HG03378 (cell line): Measurements from ENCODE around the gene PRPF19.

ENCODE experiments used
- ATAC-seq: cut with Tn5 transposase; IDR thresholded peaks from one replicate; pipeline ENCODE4 v1.9.1; 2021; ENCODE audit warnings: mild to moderate bottlenecking, moderate library complexity; ENCODE audit not compliant: unreplicated experiment

Gene PRPF19

DNA sequence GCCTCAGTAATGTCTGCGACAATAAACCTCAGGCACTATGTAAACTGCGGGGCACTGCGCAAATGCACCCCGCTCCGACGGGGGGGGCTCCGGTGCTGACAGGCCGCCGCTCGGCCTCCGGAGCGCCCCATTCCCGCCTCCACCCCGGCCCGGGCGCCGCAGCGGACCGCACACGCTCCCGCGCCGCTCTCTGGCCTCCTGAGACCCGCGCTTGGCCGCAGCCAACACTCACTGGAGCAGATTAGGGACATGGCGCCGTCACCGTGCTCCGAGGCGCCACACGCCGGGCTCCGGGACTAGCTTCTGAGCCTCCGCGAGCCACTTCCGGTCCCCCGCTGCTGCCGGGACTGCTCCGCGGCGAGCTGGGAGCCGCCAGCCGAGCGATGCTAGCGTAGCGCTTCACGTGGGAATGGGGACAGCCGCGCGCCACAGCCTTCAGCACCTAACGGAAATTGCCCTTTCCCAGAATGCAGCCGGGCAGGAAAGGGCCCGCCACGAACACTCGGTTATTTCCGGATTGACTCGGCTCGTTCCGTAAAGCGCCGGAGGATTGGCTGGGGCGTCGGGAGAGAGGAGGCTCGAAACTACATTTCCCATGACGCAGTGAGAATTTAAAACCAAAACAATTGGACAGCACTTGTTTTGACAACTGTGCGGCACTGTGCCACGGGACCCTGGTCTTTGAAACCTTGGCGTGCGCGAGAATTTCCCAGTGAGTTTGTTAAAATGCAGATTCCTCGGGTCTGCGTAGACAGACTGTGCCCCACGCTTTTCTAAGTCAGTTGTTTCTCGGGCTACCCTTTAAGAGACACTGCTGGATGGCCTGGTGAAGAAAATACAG is at the start of gene PRPF19:
PRPF19 (minus strand) TSS at position 454 of the 841 bp plus-strand sequence; CDS start at position 251, 203 bp downstream.
- ATAC-seq, result peak; percentile 82

DNA sequence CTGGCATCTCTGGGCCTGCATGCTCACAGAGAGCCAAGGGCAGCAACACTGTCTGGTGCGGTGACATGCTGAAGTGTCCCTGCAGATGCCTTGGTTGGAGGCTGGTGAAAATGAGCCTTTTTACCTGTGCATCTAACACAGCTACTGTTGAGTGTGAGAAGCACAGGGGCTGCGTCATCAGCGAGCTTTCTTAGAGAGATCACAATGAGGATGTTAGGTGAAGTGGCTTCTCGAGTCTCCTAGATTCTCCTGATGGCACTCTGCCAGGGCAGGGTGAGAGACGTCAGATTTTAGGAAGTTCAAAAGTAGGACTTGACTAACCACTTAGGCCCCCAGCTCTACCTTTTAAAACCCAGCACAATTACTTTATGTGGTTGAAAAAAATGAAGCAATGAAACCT is 49.2 kb upstream of the PRPF19 start:
- ATAC-seq, result no peak

DNA sequence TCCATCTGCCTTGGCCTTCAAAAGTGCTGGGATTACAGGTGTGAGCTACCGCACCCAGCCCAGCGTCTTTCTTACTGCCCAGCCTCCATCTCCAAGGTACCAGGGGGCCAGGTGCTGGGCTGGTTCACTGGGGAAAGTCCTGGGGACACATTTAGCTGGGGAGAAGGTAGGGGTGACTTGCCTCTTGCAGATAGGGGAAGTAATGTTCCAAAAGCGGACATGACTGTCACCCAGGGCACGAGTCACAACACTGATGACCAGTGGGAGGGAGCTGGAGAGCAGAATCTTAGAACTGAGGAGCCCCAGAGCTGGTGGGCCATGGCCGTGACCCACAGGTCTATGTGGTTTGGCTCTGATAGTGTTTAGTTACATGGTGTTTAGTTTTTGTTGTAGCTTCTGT is 48.0 kb upstream of the PRPF19 start:
- no peak for ATAC-seq

DNA sequence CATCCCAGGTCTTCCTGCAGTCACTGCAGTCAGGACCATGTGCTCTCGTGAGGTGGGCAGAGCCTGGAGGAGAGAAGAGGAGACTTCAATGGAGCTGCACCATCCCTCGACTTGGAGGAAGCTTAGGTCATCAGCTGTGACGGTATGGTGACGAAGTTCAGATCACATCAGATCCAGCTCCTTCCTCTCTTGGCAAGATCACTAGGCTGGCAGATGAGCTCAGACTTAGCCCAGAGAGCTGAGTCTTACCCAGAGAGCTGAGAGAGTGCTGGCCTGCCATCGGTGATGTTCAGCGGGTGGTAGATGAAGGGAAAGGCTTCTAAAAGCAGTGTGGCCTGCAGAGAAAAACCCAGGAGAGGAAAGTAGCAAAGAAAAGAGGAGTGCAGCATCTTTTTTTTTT is 47.4 kb upstream of the PRPF19 start:
- ATAC-seq, result no peak

DNA sequence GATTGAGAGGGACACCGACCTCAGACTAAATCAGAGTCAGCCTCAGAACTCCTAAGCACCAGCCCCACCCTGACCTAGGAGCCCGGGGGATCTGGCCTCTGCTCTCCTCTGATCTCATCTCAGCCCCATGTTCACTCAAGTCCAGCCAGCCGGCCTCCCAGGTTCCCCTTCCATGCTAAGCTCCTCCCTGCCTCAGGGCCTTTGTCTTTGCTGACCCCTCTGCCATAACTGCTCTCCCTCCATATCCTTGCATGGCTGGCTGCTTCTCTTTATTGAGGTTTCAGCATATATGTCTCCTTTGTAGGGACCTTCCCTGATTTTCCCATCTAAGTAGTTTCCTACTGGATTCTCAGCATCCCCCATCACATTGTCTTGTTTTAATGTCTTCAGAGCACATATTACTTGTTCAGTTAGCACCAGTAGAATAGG is 46.4 kb upstream of the PRPF19 start:
- ATAC-seq, result no peak

DNA sequence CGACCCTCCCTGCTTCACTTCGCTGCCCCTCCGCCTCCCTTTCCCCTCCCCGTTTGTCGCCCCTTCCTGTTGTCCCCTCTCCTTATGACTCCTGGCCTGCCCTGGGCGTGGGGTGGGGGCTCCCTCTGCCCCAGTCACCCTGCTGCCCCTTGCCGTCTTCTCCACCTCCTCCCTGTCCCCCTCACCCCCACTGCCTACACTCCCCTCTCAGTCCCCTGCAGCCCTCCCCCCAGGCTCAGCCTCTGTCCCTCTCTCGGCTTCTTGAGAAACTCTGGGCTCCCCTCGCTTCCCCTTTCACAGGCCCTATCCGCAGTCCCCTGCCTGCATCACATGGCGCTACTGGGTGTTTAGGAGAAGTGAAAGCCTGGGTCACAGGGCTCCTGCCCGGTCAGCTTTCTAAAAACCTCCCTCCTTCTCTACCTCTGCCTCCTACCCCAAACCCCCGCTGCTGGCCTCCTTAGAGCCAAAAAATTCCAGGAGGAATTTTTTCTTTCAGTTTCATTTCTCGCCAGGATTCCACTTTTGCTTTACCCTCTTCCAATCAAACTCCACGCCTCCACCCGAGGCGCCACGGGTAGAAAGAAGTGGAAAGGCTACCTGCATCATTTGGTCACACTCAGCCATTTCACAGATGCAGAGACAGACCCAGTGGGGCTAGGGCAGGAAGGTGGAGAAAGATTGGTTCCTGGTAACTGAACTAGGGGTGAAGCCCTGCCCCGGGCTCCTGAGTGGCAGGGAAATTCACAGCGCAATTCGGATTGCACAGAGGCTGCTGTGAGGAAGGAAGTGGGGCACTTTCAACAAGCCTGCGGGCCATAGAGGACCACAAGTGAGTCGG is 45.7 kb upstream of the PRPF19 start, which contains the start of gene SLC15A3:
SLC15A3 (minus strand) TSS at position 273 of the 838 bp plus-strand sequence. CDS start 625 bp downstream, outside the sequence.
- ATAC-seq, result peak; percentile 73

DNA sequence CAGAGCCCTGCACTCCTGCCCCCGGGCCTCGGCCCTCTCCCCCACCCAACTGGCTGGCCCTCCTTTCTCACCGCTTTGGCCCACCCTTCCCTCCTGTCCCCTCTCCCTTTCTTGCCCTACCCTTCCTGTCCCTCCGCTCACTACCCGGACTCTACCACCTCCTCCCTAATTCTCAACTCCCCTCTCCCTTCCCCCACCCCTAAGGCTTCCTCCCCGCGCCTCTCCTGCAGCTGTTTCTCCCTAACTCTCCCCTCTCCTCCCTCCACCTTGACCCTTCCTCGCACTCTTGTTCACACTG is 45.2 kb upstream of the PRPF19 start:
- no peak for ATAC-seq

DNA sequence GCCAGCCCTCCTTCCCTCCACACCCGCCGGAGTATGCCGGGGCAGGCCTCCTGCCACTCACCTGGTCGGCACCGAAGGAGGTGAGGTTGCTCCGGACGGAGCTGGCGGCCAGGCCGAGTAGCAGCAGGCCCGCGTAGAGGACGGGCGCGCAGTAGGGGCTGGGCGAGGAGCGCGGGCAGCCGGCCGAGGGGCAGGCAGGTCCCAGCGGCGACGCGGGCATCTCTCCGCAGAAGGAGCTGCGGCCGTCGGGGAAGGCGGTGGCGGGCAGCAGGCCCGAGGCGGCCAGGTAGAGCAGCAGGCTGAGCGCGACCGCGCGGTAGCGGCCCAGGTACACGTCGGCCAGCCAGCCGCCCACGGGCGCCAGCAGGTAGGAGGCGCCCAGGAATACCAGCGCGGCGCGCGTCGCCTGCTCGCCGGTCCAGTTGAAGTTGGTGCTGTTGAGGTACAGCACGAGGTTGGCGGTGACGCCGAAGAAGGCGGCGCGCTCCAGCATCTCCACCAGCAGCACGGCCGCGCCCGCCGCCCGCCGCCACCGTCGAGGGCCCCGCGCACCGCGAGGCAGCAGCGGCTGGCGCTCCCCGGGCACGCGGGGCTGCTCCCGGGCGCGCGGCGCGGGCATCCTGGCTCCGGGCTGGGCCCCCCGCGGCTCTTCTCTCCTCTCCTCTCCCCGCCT is 44.7 kb upstream of the PRPF19 start:
- ATAC-seq, result no peak

DNA sequence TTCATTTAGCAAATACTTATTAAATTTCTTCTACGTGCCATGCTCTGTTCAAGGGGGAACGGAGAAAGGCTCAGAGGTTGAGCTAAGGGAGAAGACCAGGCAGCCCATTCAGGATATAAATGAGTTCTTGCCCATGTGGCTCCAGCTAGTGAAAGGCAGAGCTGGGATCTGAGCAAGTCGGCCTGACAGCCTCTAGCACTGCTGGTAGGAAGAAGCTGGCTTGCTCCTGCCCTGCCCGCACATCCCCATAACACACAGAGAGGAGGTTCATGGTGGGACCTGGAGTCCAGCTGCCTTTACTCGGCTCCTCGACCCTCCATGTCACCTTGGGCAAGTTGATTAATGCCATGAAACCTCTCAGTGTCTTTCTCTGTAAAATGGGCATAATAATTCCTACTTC is 43.6 kb upstream of the PRPF19 start:
- ATAC-seq, result no peak

DNA sequence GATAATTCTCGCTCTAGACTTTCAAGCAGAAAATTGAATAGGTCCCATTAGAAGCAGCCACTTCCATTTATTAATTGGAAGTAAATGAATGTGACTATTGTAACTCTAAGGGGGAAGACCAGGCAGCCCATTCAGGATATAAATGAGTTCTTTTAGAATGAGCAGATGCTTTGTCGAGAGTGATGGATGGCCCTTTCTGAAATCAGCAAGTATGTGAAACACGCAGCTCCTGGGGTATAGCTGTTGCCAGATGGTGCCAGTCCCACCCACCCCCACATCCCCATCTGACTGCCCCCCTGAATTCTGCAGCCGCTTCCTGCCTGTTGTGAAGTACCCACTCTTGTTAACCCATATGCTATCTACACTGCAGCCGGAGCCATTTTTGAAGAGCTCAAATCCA is 41.9 kb upstream of the PRPF19 start:
- no peak for ATAC-seq

DNA sequence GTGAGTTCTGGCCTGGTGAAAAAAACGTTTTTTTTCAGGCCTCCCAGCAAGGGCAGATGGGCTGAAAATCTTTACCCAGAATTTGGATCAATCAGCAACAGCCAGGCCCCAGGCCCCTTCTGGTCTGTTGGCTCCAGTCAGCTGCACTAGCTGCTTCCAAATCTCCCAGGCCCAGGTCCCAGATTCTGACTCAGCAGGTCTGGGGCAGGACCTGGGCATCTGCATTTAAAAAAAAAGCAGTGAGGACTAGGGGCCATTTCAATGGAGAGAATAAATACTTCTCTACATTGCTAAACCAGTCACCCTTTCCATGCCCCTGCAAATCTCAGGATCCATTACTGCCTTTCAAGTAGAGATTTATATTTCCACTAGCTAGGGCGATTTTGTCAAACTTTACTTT is 41.3 kb upstream of the PRPF19 start:
- ATAC-seq, result no peak

DNA sequence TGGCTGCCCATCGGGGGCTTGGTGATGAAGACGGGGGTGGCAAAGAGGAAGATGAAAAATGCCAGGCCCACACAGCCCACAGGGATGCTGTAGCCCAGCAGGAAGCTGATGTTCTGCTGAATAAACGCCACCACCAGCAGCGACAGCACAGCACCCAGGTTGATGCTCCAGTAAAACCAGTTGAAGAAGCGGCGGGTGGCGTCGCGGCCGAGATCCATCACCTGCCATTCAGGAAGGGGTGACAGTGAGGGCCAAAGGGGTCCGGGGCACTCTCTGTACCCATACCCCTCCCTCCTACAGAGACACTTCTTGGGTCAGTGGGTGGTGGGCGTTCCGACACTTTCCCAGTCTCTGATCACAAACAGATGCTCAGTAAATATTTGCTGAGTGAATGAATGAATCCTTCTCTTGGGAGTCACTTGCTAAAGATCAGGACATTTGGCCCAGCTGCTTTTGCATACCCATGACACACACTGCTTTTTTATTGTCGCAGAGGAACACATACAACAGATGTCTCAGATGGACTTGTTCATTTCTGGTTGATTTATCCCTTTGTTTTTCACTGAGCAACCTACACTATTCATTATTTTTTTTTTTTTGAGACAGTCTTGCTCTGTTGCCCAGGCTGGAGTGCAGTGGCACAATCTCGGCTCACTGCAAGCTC is 40.3 kb upstream of the PRPF19 start:
- no peak for ATAC-seq

DNA sequence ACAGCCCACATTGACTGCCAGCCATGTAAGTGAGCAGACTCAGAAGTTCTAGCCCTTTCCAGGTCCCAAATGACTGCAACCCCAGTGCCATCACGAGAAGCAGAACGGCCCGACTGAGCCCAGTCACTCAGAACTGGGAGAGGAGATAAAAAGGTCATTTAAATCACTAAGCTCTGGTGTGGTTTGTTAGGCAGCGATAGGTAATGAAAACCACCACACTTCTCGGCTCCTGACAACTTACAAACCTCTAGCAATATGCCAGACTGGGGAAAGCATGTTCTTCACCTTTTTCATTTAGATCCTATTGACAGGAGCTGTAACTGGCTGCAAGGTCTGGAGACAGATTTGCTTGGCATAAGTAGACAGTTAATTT is 38.9 kb upstream of the PRPF19 start:
- no peak for ATAC-seq

DNA sequence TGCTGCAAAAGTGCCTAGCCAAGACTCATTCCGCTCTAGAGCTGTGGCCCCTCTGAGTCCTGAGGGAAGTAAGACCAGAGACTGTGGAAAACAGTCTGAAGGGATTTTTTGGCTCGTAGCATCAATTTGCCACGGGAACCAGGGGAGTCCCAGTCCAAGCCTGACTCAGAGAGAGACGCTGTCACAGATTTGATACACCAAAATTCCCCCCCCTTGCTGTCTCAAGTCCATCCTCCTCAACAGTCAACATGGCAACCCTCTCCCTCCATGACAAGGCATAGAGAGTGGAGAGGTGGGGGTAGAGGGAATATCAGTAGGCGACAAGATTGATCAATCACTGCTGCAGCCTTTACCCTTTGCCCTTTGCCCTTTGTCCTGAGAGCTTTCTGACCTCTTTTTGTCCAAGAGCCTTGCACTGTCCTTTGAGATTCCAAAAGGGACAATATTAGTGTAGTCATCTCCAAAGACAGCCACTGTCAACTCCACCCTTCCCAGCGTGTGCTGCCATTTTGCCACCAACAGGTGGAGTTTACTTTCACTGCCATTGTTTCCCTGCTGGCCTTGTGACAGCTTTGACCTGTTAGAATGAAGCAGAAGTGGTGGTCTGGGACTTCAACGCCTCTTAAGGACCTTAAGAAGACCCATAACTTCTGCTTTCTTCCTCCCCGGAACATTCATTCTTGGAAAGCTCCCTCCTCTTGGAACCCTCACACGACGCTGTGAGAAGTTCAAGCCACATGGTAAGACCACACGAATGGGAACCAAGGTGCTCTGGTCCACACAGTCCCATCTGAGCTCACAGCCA is 38.3 kb upstream of the PRPF19 start:
- ATAC-seq, result no peak

DNA sequence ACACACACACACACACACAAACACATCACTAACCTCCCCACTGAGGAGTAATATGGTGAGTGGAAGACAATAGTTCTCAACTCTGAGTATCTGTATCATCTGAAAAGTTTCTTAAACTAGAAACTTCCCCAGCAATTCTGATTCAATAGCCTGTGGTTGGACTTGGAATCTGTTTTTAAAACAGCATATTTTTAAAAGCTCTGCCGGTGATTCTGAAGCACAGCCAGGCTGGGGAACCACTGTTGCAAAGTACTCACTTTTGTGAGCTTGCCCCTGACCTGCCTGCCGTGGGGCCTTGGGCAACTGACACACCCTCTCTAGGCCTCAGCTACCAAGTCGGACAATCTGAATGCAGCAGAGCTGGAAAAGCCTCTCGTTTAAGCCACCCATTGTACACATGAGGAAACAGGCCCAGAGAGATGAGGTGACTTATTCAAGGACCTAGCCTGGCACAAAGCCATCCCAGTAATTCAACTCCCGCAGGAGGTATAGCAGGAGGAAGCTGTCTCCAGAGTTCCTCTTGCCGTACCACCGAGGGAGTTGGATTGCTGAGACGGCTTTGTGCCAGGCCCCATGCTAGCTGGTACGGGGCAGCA is 36.7 kb upstream of the PRPF19 start:
- ATAC-seq, result no peak

DNA sequence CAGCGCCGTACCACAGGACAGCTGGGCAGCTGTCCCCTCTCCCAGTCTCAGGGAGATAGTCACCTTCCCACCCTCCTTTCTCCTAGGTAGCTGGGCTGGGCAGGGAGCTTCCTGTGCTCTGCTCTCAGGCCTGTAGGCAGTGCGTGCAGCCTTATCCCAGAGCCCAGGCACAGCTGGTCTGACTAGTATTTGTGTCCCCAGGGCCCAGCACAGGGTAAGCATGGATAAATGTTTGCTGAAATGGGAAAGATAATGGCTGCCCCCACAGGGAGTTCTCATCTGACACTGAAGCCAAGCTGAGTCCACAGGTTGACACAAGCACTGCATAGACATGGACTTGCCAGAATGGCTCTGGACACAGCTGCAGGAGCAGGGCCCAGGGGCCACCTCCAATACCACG is 35.8 kb upstream of the PRPF19 start:
- ATAC-seq, result no peak

DNA sequence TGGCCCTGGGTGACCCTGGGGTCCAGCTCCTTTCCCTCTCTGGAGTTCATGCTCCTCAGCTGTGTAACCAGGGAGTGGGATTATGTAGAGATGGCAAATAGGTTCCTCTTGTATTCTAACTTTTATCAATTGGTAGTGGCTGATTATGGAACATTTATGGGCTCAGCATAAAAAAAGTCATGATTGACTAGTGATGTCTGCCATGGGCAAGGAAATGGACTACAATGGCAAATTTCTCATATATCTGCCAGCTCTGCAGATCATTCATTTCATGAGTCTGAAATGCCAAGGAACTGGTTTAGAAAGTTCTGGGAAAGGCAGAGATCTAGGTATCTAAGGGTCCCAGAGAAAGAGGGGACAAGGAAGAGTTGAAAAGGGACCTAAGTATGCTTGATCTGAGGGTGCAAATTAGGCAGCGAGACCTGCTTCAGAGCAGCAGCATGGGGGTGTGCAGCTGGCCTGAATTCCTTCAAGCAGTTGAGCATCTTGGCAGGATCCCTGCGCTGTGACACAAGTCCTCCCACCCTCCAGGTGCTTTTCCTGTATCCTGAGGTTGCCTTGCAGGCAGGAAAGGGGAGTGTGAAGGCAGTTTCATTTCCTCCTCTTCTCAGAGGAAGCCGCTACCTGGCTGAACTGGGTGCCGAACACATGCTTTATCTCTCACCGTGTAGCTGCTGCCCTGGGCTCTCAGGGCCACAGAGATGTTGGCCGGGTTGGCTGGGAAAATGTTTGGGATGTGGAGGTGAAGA is 35.2 kb upstream of the PRPF19 start:
- no peak for ATAC-seq

DNA sequence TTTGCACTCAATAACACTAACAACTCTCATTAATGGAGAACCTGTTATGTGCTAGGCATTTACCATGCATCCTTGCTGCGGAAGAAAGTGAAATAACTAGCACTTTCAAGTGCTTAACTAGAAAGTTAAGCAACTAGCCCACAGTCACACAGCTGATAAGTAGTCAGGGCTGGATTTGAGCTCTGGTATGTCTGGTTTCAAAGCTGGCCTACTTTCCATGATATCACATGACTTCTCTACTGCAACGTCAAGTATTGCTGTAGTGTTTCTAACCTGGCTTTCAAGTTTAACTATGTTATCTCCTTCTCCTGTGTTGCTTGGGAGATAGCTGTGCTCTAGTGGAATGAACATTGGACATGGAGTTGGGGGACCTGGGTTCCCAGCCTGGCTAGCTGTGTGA is 33.5 kb upstream of the PRPF19 start:
- ATAC-seq, result no peak

DNA sequence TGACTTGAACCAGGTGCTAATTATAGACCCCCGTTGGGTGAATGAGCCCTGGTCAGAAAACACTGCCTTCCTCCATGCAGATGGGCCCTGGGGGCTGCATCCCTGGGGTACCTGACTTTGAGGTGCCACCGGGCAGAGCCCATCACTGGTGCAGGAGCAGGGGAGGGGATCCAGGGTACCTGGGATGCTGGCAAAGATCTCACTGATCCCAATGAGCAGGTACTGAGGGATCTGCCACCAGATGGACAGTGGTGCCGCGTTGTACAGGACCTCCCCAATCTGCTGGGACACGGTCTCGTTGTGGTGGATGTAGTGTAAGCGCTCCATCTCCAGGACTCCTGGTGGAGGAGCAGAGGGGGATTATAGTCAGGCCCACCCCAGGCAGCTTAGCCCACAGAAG is 32.9 kb upstream of the PRPF19 start:
- no peak for ATAC-seq
